NCI-H2227 (cell line): ENCODE results near the gene AVPI1.
"Not testable (repeated sequence)": the region's sequence is repeated elsewhere in the genome, so short reads cannot be mapped to it uniquely, and the experiment has no call there.

Experiments used
- DNase-seq: peaks from one replicate; lab custom pipeline; 2025; ENCODE audit not compliant: unreplicated experiment; lab: John Stamatoyannopoulos, UW

AVPI1 gene

DNA sequence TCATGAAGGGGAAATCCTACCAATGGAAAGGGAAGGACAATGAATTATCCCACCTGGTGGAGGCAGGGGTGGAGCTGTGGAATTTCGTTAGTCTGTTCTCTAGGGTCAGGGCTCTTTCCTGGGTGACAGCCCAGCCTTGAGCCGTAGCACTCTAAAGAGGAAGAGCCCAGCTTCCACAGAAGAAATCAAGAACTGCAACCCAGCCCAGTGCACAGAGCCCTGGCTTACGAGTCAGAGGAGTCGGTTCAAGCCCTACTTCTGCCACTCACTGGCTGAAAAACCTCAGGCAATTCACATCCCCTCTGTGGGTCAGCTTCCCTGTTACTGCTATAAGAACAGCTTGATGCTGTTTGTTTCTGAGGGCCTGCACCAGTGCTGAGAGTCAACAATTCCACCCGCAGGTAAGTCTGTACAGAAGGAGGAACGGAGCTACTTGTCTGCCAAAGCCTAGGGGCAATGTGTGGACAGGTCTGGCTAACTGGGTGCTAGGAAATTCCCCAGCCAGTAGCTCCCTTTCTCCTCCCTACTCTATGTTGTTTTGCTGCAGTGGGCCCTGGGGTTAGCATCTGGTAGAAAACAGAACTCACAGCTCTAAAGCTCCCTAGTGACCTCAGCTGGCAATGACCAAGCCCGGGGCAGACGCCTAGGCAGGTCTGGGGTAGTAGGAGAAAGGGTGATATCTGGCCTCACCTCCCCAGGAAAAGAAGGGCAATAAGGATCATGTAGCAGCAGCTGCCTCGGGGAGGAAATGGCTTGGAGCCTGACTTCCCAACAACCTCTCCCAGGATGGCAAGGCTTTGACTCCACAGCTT lies 3.3 kb downstream of the AVPI1 start:
- no peak for DNase-seq

DNA sequence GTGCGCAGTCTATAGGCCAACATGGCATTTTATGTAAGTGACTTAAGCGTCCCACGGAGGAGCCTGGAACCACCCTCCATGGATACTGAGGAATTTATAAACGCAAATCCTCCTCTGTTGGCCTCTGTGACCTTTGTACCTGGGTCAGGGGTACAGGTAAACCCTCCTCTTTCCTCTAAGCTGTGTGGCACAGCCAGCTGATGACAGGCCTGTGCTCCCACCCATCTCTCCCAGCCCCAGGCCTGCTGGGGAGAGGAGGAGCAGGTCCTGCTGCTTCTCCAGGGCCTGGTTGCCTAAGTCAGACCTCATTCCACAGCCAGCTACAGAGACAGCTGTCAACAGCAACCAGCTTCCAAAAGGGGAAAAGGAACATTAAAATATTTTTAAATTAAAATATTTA lies 5.0 kb downstream of the AVPI1 start:
- no peak for DNase-seq

DNA sequence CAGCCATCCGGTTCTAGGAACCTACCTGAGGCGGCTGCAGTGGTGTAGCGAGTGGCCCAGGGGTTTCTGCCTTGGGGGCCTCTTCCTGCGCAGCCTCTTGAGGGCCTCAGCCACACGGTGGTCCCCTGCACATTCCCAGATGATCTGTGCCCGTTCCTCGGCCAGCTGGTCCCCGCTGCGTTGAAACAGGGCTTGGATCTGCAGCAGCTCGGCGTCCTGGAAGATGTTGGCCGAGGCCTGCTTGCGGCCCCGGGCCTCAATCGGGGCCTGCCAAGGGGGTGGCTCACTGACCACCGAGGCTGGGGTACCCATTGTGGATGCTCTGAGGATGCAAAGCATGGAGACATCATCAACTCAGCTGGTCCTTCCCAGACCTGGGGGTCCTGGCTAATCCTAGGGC lies 7.4 kb downstream of the AVPI1 start:
- no peak for DNase-seq

DNA sequence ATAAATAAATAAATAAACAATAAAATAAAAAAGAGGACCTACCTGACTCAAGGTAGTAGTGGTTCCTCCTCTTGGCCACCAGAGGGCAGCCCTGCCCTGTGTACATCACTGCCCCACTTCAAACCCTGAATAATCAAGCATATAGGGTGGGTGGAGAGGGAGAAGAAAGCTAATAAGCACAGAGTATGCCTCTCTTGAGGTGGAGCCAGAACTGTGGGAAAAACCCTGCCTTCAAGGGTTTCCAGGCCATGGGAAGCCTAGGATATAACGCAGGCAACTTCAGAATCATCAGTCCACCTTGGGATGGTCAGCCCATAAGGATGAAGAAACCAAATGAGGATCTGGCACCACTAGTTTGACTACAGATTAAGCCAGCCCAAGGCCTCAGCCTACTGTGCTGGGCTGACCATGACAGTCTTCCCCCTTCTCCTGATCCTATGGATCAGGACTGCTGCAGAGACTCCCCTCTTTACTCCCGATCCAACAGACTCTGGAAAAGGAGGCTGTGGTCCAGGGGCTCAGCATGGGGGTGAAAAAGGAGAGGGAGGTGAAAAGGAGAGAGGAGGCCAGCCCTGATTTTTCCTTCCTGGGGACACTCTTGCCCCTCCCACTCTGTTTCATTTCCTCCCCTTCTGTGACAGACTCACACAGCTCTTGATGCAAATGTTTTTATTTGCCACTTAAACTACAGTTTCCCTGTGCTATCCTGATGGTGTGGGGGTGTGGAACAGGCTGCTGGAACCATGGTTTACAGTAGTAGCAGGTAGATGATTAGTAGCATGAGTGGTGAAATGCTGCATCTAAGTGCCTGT lies 10.1 kb downstream of the AVPI1 start:
- peak; percentile 53 for DNase-seq

DNA sequence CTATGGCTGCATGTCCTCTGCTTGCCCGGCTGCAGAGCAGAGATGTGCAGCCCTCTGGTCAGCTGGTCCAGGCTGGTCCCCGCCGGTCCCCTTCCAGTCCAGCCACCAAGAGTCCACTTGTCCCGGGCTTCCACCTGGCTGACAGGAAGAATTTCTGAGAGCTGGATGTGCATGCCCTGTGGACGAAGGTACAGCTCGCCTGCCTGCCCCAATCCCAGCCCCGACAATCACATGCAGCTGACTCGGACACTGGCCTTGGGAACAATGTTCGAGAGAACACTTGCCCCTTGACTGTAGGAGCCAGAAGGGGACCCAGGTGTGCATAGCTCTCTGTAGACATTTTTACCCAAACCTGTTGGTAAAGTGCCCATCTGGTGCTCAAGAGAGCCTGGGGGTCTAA lies 11.8 kb downstream of the AVPI1 start:
- no peak for DNase-seq

DNA sequence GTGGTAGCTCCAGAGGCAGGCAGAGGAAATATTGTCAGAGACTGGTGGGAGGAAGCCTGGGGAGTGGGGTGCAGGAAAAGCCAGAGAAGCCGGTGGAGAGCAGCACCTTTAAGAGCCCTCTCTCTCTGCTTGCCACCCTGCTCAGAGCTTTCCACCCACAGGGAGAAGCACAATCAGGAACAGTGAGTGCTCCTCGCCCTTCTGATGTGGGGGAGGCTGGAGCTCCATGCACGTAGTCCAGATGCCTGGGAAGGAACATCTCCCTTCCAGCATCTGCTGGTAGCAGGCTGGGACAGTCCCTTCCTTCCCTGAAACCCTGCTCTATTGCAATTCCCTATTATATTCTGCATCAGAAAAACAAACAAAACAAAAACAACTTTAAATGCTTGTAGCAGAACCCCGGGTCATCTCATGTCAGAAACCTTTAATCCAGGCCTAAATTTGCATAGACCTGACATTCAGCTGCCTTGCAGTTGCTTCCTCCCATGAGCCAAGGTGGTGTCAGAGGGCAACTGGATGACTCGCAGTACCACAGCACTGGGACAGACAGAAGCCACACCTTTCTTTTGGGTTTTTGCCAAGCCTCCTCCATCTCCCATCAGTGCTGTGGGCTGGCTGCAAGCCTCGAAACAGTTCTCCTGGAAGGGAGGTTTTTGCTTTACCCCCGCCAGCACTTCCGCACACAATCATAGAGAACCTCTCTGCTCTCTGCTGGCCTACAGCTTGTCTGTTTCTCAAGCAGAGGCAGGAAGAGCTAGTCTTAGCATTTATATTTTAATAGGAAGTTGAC lies 13.1 kb downstream of the AVPI1 start:
- DNase-seq: no peak

DNA sequence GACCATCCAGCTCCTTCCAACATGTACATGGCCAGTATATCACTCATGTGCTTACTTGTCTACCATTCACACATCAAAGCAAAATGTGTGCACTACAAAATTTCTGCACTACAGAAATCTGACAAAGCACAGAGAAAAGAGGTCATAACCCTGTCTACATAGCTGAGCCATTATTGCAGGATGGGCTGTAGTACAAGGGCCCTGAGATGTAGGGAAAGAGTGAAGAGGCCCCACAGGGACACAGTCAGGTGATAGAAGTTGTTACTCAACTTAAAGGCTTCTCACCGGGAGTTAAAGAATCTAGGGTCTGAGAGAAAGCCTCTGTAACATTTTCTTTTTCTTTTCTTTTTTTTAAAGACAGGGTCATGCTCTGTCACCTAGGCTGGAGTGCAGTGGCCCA lies 17.5 kb downstream of the AVPI1 start:
- no peak for DNase-seq

DNA sequence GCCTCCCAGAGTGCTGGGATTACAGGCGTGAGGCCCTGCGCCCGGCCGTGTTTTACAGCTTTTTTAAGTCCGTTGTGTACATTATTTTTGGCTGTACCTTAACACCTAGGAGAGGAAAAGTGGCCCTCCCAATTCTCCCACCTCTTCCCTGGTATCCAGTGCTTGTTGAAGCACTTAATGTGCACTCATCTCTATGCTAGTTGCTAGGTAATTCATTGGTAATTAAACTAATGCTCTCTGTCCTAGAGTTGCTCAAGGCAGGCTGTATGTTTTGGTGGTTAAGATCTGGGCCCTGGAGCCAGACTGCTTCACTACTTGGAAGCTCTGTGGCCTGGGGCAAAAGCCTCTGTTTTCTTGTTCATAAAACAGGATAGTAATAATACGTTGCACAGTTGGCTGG lies 19.6 kb downstream of the AVPI1 start:
- DNase-seq: no peak

DNA sequence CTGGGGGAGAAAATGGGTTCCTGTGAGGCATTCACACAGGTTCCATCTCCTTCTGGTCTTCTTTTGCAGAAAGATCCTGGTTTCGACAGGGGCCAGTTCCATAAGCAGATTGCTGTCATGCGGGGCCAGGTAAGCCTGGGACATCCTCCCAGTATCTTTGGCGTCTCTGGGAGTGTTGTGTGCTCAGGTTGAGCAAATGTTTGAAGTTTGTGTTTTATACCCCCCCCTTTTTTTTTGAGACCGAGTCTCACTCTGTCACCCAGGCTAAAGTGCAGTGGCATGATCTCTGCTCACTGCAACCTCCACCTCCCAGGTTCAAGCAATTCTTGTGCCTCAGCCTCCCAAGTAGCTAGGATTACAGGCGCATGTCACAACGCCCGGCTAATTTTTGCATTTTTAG lies 20.0 kb downstream of the AVPI1 start:
- DNase-seq: no peak

DNA sequence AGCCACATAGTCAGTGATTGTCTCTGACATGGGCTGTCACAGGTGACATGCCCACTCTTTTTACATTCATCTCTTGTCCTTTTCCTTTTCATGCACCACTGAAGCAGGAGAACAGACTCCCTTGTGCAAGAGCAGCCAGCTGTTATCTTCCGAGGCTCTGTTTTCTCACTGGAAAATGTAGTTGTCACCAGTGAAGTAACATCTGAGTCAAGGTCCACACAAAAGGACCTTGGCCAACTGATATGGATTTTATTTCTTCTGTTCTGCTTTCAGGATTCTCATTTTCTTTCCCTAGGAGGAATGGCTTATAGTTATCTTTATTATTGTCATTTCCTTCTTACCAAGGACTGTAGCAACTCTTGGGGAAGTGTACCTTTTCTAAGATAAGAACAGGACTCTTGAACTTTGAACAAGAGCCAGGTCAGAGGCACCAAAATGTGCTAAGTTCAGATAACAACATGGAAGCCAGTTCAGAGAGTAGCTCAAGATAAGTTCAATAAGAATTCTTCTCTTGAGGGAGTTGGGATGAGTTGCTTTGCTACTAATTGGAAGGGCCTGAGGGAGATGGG lies 22.7 kb downstream of the AVPI1 start:
- no peak for DNase-seq

DNA sequence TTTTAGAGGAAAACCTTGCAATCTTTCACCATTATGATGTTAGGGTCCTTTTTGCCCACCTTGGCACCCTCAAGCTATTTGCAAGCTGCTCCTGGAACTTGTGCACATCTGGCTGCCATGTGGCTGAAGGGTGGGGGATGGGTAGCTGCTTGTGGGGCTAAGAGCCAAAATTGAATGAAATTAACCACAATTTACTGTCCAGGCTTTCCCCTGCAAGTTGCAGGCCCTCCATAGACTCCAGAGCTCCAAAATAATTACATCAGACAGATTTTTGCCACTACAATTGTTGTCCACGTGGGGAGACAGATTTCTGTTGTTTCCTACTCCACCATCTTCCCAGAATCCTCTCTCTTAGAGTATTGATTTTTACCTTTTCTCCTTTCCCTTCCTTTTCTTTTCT lies 27.5 kb downstream of the AVPI1 start:
- DNase-seq: peak; percentile 6

DNA sequence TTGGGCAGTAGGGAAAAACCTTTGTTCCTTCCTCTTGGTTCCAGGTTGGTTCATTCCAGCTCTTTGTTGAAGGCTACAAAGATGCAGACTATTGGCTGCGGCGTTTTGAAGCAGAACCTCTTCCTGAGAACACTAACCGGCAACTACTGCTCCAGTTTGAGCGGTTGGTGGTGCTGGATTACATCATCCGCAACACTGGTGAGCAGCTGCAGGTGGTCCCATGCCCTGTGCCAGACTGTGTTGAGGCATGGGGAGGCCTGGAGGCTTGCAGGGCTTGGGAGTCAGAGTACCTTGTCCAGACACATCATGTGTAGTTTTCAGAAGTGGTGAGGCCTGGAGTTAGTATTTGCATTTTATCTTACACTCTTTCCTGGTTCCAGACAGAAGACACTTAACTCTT lies 30.3 kb downstream of the AVPI1 start:
- DNase-seq: no peak

DNA sequence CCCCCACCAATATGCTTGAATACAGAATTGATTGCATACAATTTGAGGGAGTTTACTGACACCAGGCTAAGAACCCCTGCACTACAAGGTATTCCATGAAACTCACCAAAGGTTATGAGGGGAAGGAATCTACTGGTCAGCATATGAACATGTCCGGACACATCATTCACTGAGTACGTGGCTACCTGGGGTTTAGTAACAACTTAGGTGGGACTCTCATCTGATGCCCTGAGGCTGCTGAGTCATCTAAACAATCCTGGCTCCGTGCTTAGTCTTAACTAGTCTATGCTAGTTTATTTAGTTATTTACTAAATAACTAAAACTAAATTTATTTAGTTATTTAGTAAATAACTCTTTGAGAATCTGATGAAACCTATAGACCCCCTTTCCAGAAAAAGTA lies 35.3 kb downstream of the AVPI1 start:
- DNase-seq: no peak

DNA sequence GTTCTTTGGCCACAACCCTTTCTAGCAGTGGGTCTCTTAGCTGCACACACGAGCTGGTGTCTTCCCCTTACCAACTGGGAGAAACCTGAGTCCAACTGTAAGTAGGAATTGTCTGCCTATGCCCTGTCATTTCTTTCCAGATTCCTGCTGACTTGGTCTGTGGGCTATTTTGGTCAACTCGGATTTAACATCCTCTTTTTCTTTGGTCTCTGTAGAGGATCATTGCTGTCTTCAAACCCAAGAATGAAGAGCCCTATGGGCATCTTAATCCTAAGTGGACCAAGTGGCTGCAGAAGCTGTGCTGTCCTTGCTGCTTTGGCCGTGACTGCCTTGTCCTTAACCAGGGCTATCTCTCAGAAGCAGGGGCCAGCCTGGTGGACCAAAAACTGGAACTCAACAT lies 36.3 kb downstream of the AVPI1 start:
- DNase-seq: no peak

DNA sequence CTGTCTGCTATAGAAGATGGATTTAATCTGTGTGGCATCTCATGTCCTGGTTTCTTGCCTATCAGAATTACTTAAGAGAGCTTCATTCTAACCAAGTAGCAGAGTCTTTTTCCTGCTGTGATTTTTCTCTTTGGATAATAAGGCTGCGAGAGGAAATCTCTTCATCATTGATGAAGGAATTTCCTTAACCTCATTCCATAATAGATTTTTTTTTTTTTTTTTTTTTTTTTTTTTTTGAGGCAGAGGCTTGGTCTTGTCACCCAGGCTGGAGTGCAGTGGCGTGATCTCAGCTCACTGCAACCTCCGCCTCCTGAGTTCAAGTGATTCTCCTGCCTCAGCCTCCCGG lies 37.7 kb downstream of the AVPI1 start:
- not testable (repeated sequence) for DNase-seq

DNA sequence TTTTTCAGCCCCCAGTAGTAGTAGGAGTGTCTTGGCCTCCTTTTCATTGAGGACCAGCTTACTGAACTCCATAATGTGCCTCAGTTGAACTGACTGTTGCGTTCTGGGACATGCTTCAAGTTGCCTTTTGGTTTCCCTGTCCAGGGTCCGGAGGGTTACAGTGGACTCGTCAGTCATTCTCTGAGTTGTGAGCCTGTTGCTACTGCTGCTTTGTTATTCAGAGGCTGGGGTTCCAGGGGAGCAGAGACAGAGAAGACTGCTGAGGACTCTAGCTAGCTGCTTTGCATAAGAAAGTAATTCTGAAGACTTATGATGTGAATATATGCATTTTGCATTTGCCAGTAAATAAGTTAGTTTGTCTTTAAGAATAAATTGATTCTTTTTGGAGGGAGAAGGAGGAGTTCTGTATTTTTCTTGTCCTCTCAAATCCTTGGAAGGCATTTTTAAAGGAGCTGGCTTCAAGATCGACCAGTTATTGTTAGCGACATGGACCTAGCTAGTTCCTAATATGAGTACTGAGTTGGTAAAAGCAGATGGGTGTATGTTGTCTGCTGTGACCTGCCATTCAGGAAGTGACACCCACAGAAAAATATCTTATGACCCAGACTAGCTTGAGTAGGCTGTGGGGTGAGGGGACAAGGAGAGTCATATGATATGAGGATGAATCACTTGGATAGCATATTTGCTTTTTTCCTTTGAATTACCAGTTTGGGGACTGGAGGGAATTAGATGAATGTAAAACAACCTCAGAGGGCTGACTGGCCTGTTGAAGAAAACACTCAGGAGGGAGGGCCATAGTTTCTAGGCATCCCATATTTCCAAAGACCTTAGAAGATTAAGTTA lies 38.3 kb downstream of the AVPI1 start:
- DNase-seq: no peak

DNA sequence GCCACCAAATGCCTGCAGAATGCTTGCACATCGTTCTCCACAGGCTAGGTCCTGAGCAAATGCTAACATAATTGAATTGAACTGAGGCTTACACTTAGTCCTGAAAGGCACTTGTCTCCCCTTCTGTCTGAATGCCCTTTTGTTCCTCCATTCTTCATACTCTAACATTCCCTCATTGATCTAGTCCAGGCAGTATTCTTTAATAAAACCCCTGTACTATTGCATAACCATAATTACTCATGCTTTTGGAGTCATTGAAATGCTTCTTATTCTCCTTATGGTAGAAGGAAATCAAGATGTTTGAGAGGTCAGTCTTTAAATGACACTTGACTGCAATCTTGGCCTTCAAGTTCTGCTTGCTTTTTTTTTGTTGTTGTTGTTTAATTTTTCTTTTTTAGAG lies 39.5 kb downstream of the AVPI1 start:
- DNase-seq: no peak

DNA sequence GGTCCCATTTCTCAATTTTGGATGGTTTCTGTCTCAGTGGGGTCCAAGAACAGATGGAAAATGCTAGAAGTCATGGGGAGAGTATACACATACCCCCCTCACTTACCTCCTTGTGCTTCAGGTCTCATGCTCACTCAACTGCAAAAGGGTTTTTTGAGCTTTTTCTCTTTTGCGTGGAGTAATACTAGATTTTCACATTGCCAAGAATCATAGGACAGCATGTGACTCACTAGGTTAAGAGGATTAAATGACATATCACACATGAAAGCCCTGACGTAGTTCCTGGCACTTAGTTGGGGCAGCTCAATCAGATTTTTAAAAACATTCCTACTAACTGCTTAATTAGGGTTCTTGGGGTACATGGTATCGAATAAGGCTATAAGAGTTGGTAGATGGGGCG lies 42.1 kb downstream of the AVPI1 start:
- no peak for DNase-seq

DNA sequence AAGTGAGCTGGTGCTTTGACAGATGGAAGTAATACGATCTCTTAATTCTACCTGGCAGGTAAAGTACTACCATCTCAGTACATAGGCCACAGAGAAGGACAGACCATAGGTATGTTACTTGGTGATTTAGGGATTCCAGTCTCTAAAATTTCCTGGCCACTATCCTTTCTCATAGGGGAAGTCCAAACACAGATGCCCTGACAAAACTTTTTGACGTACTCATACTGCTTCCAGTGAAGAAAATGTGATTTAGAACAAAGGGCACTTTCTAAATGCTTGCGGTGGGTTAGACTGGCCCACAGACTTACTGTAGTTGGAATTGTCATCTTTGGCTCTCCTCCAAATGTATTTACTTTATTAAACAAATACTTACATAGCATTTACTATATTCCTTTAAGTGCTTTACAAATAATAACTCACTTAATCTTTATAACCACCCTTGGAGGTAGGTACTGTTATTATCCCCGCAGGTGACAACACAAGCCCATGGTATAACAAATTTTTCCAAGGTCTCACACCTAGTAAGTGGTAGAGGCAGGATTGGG lies 43.5 kb downstream of the AVPI1 start:
- no peak for DNase-seq

DNA sequence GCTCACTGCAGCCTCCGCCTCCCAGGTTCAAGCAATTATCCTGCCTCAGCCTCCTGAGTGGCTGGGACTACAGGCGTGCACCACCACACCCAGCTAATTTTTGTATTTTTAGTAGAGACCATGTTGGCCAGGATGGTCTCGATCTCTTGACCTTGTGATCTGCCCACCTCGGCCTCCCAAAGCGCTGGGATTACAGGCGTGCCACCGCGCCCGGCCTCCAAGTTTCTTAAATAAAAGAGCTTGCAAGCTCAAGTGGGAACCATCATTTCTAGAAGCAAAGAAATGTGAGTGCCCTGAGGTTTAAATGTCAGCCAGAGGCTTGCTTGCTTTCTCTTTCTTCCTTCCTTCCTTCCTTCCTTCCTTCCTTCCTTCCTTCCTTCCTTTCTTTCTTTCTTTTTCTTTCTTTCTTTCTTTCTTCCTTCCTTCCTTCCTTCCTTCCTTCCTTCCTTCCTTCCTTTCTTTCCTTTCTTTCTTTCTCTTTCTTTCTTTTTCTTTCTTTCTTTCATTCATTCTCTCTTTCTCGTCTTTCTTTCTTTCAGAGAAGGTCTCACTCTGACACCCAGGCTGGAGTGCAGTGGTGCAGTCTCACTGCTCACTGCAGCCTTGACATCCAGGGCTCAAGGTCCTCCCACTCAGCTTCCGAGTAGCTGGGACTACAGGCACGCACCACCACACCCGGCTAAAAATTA lies 44.4 kb downstream of the AVPI1 start:
- not testable (repeated sequence) for DNase-seq
